ENCODE results near the gene CCL22. TPM values are rescaled to one million over a fixed set of nuclear protein-coding genes. Genes with fewer than 3 reads are reported as not detected.

Gene CCL22
- total RNA-seq, 3 donors from 2014 or later, result 0.16 to 0.51 (median 0.41) TPM

- Histone ChIP-seq H3K4me1 (ENCODE audit: low read depth) (no peaks in the 10 kb centered on the region), H3K4me3 (no peak overlapping the region), H3K36me3 (ENCODE audit: low read depth) (no peaks in the 10 kb centered on the region), H3K9me3 (no peaks in the 10 kb centered on the region)
- no peak for TF ChIP-seq CTCF (IDR thresholded peaks at IDR 0.05)
- intact Hi-C loops (cut with DNase I, micrococcal nuclease), result no loop called here
- DNase-seq, result no peak
- no peak for ATAC-seq
Measured at GRCh38 chr16:57355898-57356414, 2.6 kb upstream of the CCL22 start.

- TF ChIP-seq CTCF (IDR thresholded peaks at IDR 0.05), result no peak
- intact Hi-C loops (cut with DNase I, micrococcal nuclease), result no loop called here
- Histone ChIP-seq H3K9me3 (no peaks in the 10 kb centered on the region), H3K36me3 (ENCODE audit: low read depth) (no peaks in the 10 kb centered on the region), H3K4me1 (ENCODE audit: low read depth) (no peaks in the 10 kb centered on the region), H3K4me3 (no peak overlapping the region)
- DNase-seq (no peak), ATAC-seq (no peak)
Measured at GRCh38 chr16:57356547-57356946, 2.0 kb upstream of the CCL22 start.

GRCh38 chr16:57357330-57358085, 1.1 kb upstream of the CCL22 start:
- no peak for ATAC-seq
- DNase-seq, result no peak

GRCh38 chr16:57358086-57358420, 530 bp upstream of the CCL22 start:
- Histone ChIP-seq H3K36me3 (ENCODE audit: low read depth) (no peaks in the 10 kb centered on the region), H3K4me3 (no peak overlapping the region), H3K9me3 (no peaks in the 10 kb centered on the region), H3K4me1 (ENCODE audit: low read depth) (no peaks in the 10 kb centered on the region)
- intact Hi-C loops (cut with DNase I, micrococcal nuclease), result no loop called here
- DNase-seq (no peak), ATAC-seq (no peak)
- TF ChIP-seq CTCF (IDR thresholded peaks at IDR 0.05), result no peak

More at GRCh38 chr16:57357330-57358085, 1.1 kb upstream of the CCL22 start:
- no peak for TF ChIP-seq CTCF (IDR thresholded peaks at IDR 0.05)
- H3K4me3 ChIP-seq, result no peak overlapping the region
- no peaks in the 10 kb centered on the region for H3K9me3 ChIP-seq
- no peaks in the 10 kb centered on the region for H3K4me1 ChIP-seq (ENCODE audit: low read depth)
- intact Hi-C loops (cut with DNase I, micrococcal nuclease), result no loop called here
- H3K36me3 ChIP-seq (ENCODE audit: low read depth), result no peaks in the 10 kb centered on the region

GRCh38 chr16:57360321-57360935, 1.8 kb downstream of the CCL22 start:
- H3K36me3 ChIP-seq (ENCODE audit: low read depth), result no peaks in the 10 kb centered on the region
- intact Hi-C loops (cut with DNase I, micrococcal nuclease), result no loop called here
- H3K4me1 ChIP-seq (ENCODE audit: low read depth), result no peaks in the 10 kb centered on the region
- no peak for TF ChIP-seq CTCF (IDR thresholded peaks at IDR 0.05)
- DNase-seq (no peak), ATAC-seq (no peak)
- no peaks in the 10 kb centered on the region for H3K9me3 ChIP-seq
- H3K4me3 ChIP-seq, result no peak overlapping the region

Measured in mucosa of descending colon (tissue), 3 donors.